Tongue (tissue), 2 donors: ENCODE data around the gene COL20A1. TPM values are rescaled to one million over a fixed set of nuclear protein-coding genes. Genes with fewer than 3 reads are reported as not detected.

Experiments
- DNase-seq: peaks from one replicate; pipeline ENCODE4 v3.0.0-alpha.2; 2015
- total RNA-seq: library from RNA; depleted of rRNA; stranded (reverse); fragments of >200 nt; gene quantifications from one replicate; pipeline ENCODE4 v1.2.3, GENCODE V29; 2014

The COL20A1 gene
- total RNA-seq, 1 donor from 2014 or later: 6.2 TPM

DNA sequence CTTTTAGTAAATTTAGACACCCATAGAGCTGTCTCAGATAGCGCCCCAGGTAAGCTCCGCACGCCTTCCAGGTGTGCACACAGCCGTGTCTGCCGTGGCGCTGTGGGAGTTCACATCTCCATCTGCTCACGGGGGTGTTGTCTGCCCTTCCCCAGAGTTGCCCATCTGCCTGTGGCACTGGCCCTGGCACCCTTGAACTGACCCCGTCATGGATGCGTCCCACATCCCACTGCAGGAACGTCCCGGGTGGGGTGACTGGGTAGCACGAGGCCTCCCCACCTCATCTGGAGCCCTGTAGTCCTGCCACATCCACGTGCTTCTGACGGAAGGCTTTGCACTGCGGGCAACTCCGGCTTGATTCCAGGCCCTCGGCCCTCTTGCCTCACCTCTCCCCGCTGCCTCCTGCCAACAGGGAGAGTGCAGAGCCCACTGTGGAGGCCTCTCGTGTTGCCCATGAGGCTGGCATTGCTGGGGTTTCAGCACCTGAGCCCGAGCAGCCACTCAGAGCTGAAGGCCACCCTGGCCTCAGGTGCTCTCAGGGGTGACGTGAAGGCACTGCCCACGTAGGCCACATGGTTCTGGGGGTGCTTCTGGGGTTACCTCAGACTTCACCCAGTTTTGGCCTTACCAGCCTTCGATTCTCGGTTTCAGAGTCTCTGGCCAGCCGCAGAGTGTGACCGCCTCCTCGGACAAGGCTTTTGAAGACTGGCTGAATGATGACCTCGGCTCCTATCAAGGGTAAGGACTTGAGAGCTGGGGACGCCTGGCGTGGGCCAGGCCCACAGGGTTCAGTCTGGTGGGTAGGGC lies 15.3 kb upstream of the COL20A1 start:
- DNase-seq: no peak

DNA sequence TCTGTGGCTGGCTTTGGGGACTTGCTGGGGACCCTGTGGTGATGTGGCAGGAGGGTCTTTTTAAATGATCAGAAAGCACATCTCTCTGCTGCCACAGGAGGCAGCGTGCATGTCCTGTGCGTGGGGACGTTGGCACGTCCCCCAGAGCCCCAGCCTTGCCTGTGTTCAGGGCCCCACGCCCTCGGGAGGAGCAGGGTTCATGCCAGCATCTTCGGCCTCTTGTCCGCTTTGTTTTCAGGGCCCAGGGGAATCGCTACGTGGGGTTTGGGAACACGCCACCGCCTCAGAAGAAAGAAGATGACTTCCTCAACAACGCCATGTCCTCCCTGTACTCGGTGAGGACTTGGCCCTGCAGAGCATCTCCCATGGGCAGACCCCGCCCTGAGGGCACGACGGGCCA lies 14.3 kb upstream of the COL20A1 start:
- DNase-seq: no peak

DNA sequence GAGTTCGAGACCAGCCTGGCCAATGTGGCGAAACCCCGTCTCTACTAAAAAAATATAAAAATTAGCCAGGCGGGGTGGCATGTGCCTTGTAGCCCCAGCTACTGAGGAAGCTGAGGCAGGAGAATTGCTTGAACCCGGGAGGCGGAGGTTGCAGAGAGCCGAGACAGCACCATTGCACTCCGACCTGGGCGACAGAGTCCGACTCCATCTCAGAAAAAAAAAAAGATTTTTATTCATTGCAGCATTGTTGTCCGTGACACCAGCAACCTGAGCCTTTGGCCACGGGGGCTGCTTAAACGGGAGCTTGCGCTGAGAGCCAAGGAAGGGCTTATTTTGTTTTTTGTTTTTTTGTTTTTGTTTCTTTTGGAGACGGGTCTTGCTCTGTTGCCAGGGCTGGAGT lies 13.1 kb upstream of the COL20A1 start:
- no peak for DNase-seq

DNA sequence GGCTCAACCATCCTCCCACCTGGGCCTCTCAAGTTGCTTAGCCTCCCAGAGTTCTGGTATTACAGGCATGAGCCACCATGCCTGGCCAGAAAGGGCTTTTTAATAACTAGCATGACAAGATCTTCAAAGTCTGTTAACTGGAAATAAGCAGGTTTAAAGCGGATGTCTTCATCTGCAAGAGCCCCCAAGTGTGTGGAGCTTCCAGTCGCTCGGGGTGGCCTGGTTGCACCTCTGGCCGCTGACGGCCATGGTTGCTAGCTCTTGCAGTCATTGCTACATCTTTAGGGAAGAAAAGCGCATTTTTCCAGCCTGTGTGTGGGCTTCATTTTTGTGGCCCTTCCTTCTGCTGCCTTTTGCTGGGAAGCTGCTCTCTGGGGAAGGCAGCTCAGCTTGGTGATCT lies 12.6 kb upstream of the COL20A1 start:
- no peak for DNase-seq

DNA sequence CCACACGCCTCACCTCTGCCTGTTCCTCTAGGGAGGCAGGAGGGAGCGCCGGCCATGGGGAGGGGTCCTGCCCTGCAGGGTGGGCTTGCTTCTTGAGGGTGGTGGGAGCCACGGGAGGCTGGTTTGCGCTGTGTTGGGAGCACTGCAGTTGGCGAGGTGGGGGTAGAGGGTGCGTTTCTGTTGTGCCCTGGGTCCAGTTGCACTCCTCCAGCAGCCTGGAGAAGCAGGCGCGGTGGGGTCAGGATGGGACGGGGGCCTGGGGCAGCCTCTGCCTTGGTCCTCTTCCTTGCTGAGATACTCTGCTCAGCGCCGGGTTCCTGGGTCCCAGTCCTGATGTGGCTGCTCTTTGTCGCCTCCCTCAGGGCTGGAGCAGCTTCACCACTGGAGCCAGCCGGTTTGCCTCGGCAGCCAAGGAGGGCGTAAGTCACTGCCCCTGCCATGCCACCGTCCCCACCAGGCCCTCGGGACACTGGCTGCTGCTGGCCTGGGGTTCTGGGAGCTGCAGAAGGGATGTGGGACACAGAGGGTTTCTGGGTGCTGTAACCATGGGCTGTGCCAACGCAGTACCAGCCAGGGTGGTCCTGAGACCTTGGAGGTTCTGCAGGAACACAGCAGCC lies 11.9 kb upstream of the COL20A1 start:
- DNase-seq: no peak

DNA sequence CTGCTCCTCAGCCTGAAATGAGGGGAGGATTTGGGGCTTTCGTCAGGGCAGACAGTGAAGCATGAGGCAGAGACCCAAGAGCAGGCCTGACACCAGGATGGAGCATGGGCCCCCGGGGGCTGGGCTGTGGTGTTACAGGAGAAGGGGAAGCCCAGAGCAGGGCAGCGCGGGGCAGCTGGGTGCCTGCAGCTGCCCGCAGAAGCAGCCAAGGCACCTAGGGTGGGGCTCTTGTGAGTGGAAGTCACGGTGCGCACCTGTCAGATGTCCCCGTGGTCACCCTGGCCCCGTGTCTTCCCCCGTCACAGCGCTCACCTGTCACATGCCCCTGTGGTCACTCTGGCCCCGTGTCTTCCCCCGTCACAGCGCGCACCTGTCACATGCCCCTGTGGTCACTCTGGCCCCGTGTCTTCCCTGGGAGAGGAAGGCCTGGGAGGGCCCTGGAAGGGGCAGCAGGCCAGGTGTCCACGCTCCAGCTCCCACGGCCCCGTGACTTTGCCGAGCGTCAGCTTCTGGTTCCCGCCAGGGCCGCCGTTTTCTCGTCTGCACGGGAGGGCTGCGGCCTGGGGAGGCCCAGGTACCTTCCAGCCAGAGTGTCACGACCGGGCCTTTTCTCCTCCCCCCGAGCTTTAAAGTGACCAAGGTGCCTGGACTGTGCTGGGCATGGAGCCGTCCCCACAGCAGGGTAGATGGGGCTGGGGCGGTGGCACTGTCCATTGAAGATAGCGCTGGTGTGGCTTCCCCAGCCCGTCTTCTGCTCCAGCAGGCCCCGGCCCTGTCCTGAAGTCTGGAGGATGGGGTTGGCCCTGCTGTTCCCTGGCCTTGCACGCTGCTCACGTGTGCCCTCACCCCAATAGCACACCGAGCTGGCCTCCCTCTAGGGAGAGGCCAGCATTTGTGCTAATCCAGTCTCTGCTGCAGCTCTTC lies 11.0 kb upstream of the COL20A1 start:
- DNase-seq: no peak

DNA sequence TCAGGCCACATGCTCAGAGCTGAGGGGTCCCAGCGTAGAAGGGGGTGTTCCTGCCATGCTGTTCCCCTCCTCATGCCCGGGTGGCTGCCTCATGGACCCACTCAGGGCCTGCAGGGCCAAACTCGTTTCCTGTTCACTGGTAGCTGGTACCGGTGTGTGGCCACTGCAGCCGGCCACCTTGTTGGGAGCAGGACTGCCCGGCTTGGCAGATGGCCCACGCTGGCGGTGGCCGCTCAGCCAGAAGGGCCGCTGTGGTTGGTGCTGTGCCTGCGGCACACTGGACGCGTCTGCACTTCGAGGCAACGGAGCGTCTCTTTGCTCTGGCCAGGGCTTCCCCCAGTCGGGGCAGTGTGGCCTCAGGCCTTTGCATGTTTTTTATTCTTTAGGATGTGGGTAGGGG lies 10.0 kb upstream of the COL20A1 start:
- DNase-seq: no peak

DNA sequence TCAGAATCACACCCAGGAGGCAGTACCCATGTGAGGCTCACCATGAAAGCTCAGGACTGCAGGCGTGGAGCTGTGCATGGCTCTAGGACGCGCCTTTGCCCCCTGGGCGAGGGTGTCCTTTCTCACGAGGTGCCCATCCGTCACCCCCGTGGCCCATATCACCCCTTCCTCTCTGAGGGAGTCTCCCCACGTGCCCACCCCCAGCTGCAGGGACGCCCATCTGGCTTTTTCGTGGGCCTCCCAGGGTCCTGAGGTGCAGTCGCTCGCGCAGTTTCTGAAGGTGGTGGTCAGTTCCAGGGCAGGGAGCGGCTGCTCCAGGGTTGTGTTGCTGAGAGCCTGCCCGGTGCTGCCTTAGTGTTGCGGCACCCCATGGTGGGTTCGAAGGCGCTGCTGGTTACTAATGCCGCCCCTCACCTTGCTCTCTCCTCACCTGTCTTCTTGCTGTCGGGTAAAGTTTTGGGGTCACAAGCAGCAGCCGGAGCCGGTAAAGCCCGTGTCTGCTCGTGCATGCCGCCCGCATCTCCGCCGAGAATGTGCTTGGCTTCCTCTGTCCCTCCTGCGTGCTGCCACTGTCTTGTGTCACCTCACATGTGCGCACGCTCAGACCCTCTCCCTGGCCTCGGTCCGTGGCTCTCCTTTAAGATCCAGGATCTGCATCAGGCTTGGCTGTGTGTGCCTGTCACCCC lies 9.4 kb upstream of the COL20A1 start:
- no peak for DNase-seq

DNA sequence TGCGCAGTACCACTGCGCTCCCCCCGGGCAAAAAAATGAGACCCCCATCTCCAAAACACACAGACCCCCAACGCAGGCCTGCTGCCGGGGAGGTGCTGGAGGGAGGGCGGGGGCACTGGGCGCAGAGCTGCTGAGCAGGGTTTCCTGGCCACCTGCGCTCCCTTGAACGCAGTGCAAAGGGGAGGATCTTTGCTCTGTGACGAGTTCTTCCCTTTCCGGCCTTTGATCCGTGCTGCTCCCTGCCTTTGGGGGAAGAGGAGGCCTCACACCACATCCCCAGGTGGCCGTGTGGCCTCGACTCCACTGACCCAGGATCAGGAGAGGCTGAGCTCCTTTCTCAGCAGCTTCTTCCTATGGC lies 8.9 kb upstream of the COL20A1 start:
- no peak for DNase-seq

DNA sequence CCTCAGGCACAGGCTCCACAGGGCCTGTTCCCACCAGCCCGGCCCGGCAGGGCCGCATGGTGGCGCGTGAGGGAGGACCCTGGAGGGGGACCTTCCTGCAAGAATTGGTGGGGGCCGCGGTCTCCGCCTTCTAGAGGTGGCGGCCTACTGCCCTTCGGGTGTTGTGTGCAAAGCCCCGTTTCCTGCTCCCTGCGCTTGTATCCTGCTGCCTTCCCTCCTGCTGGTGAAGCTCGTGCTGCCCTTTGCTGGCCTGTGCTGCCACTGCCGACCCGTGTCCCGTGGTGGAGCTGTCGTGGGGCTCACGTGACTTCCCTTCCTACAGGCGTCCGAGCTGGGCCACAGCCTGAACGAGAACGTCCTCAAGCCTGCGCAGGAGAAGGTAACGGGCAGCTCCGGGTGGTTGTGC lies 8.4 kb upstream of the COL20A1 start:
- DNase-seq: no peak

DNA sequence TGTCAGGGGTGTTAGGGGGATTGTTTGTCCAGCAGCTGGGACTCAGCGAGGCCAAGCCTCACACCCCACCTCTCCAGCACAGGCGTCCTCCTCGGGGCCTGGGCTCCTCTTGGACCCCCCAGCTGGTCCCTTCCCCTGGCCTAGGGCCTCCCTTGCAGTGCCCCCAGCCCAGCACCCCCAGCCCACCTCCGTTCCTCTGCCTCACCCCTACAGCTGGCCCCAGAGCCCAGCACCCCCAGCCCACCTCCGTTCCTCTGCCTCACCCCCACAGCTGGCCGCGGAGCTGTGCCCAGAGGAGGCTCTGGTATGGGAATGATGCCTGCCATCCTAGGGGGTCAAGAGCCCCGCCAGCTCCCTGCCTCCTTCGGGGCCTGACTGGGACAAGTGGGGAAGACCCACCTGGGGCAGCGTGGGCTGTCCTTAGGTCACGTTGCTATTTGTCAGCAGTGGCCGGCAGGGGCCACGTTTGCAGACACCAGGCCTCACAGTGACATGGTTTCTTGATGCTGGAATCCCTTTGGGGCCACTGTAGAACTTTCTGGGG lies 7.9 kb upstream of the COL20A1 start:
- no peak for DNase-seq

DNA sequence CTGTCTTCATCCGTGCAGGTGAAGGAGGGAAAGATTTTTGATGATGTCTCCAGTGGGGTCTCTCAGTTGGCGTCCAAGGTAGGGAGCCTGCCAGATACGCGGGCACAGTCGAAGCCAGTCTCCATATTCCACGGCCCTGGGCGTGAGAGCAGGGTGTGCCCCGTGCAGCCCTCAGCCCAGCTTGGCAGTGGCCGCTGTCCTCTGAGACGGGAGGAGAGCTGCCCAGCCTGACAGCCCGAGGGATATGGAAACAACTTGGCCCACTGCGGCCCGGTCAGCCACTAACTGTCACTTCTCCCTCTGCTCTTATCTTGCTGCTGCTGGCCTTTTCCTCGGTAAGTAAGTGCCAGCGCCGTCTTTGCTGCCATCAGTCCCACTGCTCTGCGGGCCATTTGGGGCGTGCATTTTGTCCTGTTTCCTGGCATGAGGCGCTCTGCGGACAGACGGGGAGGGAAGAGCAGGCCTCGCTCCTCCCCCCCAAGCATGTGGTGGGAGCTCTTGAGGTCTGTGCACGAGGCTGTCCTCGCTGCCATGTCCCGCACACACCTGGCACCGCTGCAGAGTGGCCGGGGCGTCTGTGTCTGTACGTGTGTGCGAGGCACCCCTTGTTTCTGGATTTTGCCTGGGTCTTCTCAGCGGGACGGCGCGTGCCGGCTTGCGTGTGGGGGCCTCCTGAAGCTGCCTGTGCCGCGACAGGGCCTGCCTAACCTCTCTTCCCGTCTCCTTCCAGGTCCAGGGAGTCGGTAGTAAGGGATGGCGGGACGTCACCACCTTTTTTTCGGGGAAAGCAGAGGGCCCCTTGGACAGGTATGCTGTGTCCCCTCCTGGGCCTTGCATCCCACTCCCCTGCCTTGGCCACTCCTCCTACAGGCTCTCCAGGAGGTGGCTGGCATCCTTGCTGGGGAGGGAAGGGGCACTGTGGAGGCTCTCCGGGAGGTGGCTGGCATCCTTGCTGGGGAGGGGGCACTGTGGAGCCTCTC lies 7.1 kb upstream of the COL20A1 start:
- no peak for DNase-seq

DNA sequence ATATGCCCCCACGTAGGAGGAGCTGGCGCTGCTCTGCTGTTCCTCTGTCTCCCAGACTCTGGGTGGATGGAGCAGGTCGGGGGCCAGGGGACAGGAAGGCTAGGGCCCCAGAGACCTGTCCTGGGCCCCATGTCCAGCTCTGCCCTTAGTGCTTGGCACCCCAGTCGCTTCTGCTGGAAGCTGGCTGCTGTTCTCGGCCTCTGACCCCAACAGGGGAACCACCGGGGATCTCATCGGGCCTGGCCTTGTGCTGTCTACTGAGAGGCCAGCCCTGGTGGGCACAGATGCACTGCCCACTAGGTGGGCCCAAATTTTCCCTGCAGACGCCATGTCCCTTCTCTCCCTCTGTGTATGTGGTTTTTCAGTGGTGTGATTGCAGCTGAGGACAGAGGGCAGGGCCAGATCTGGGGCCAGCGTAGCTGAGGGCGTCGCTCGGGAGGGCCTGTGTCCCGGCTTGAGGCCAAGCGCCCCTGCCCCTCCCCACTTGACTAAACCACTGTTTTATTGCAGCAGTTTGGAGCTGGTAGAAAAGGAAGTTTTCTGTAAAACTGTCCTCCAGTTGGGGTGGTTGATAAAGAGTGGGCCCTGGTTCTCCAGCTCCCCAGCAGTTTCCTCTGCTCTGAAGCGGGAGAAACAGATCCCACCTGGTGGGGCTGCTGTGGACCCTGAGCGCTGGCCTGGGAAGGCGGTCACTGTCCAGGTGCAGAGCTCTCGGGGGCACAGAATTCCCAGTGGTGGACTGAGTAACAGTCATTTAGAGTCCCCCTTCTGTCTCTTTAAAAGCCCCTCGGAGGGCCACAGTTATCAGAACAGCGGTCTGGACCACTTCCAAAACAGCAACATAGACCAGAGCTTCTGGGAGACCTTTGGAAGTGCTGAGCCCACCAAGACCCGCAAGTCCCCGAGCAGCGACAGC lies 5.9 kb upstream of the COL20A1 start:
- no peak for DNase-seq

DNA sequence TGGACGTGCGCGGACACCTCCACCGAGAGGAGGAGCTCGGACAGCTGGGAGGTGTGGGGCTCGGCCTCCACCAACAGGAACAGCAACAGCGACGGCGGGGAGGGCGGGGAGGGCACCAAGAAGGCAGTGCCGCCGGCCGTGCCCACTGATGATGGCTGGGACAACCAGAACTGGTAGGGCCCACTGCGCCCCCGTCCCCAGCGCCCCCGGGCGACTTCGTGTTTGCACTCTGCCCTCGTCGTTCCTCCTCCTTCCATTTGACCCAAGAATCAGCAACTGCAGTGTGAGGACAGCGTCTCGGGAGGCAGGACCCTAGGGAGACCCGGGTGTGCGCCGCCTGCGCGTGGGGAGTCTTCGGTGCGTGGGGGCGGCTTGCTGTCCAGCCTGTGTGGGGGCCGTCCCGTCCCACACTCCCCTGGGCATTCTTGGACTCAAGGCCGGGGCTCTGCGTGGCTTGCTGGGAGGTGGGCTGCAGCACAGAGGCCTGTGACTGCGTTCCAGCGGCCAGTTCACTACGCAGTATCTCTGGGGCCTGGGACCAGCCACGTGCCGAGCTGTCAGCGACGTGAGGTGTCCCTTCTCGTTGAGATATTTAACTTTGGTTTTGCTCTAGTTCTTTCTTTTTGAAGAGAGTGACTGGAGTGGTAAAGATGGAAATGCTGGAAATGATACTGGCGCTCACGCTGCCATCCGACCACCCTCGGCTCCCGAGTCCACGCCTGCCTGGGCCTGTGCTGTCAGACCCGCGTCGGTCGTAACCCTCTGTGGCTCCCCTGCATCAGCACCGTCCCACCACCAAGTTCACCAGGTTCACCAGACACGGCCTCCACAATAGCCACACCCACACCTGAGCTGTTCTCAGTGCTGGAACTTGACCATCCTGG lies 5.0 kb upstream of the COL20A1 start:
- DNase-seq: no peak

DNA sequence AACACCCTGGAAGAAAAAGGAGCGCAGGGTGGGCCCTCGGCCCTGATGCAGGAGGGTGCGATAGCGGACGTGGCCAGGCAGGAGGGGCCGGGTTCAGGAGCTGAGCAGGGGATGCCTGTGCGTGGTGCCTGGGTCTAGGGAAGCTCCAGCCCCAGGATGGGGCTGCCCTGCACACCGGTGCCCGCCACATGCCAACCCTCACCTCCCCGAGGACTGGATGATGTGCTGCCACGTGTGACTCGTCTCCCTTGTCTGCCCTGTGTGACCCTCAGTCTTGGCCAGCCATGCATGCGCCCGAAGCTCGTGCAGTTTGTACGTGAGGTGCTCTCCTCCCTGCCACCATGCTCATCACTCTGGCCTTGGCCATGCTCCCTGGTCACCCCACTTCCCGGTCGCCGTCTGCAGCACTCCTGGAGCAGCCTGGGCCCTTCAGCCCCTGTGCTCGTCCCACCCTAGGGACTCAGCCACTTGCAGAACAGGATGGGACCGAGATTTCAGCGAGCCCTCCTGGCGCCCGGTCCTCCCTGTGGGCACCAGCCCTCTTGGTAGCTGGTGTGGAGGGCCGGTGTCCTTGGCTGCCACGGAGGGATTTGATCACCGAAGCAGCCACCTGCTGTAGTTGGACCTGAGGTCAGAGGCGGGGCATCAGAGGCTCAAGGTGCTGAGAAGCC lies 4.3 kb upstream of the COL20A1 start:
- no peak for DNase-seq

DNA sequence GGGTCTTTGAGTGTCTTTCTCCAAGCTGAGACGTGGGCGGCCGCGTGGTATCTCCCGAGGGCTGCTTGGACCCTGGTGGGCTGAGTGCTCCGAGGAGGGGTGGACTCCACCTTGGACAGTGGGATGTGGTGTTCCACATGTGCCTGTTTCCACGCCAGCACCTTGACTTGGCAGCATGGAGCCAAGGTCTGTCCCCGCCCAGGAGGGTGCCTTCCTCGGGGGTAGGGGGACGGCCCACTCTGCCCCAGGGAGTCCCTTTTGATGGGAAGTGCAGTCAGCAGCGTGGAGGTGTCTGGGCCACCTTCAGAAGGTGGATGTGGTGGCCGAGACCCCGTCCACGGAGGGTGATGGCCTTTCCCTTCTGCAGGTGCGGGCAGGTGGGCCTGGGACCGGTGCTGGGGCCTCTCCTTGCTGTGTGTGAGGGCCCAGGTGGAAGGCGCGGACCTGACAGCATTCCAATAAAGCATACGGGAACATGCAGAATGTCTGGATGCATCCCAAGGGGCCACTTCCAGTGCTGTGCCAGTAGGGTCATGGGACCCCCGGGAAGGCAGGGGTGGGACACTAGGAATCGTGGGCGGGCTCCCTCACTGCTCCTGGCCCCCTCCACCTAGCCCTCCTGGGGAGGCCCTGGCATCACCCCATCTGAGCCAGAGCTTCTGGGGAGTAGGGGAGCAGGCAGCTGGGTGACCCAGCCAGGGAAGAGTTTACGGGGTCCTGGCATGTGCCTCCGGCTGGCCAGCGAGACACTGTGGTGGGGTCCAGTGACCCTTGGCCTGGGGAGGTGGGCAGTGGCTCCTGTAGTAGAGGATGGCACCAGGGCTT lies 3.5 kb upstream of the COL20A1 start:
- no peak for DNase-seq

DNA sequence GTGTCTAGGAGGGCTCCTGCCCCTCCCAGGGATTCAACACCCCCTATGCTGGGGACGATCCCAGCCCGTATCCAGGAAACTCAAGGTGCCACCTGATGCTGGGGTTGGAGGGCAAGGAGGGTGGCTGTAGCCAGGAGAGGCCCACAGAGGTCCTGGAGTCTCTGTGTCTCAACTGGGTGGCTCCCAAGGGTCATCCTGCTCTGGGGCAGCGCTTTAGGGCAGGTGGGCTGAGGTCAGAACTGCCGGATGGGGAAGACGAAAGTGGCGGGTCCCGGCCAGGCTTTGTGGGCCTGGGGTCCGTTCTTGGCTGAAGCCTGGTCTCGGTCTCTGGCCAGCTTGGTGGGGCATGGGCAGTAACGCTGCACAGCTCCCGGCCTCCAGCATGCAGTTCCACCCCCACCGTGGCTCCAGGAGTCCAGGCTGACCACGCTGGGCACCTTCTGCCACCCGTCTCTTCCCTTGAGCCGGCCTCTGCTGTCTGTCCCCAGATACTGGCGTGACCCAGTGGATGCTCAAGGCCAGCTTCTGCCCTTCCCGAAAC lies 2.8 kb upstream of the COL20A1 start:
- no peak for DNase-seq
